ENCODE measurements around the gene PHETA2. TPM values are rescaled to one million over a fixed set of nuclear protein-coding genes. Genes with fewer than 3 reads are reported as not detected.

The PHETA2 gene
- total and polyA plus RNA-seq, 2 of the 8 experiments (the other 6 are each of a cell fraction or from before 2014, with no cell fraction given), result 7.4 to 7.6 TPM

DNA sequence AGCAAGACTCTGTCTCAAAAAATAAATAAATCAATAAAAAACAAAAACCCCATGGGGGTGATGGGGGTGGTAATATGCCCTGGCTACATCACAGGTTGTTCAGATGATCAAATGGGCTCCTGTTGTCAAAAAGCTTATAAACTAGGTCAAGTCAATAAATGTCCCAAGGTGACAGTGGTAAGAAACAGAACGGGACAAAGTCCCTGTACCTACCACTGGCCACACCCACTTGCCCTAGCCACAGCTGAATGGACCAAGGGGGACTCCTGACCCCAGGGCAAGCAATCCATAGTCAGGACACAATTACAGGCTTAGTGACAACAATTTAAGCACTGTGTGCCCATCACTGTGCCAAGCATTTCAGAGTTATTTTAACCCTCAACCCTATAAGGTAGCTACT is 9.4 kb upstream of the PHETA2 start:
- FAIRE-seq, result no peak
- ChIA-PET POLR2A (ENCODE audit: partially characterized antibody) (interaction anchor here (0.6 to 1.7 kb wide), 6 partner anchors 11 to 351 kb away, joined by 3 to 17 read pairs (median 4); partner anchors contain the start of genes CCDC134 and NDUFA6), CTCF (ENCODE audit: partially characterized antibody) (interaction anchor here (0.9 to 1.9 kb wide), 6 partner anchors 18 to 99 kb away, joined by 3 to 5 read pairs (median 4); partner anchors contain the start of gene NDUFA6)

More for the DNA sequence above, 9.4 kb upstream of the PHETA2 start:
- Histone ChIP-seq H2AK5ac (ENCODE audit: low read depth, low read length) (peak overlapping the region; percentile 89; the same call in 1 of the 2 replicates), H3K14ac (ENCODE audit: insufficient read length) (no peak overlapping the region), H2AFZ (ENCODE audit: low read length) (no peak overlapping the region), H3K23me2 (ENCODE audit: low read depth, low read length) (0 out of 2 replicates have a peak, but pooled peaks cover under 1% of the 10 kb centered on the region), H3K18ac (ENCODE audit: extremely low read depth, low read length) (peak overlapping the region; percentile 55; the same call in 1 of the 2 replicates), H3K4me2 (ENCODE audit: insufficient read depth in 1 of 2, low read depth in 2 of 2, low read length in 2 of 2) (peak overlapping the region in 1 of 2 experiments; percentile 63; a peak in 2 of 4 replicates), H2BK12ac (ENCODE audit: low read depth, low read length) (peak overlapping the region; percentile 88; the same call in 1 of the 2 replicates), H3K56ac (replicated peaks; ENCODE audit: insufficient read length, low read depth, low read length) (no peak overlapping the region), H2BK120ac (replicated peaks; ENCODE audit: low read depth, low read length) (no peak overlapping the region), H2BK15ac (ENCODE audit: low read length) (0 out of 2 replicates have a peak overlapping the region, but pooled peaks have one; percentile 29), H2BK20ac (ENCODE audit: low read length) (peak overlapping the region; percentile 53; the same call in 1 of the 2 replicates), H3K9me3 (ENCODE audit: insufficient read depth in 2 of 2, low read depth in 1 of 2, low read length in 1 of 2) (no peaks in the 10 kb centered on the region), H3K9ac (replicated peaks in 1 of 4; ENCODE audit: extremely low read depth in 1 of 4, low read depth in 3 of 4, low read length in 3 of 4) (no peak overlapping the region), H3K4me3 (ENCODE audit: extremely low read depth in 1 of 4, insufficient read depth in 2 of 4, low read depth in 3 of 4, low read length in 4 of 4) (no peak overlapping the region), H4K91ac (replicated peaks; ENCODE audit: insufficient read length, low read length) (no peak overlapping the region), H3K79me2 (ENCODE audit: control insufficient read depth in 1 of 2, insufficient read depth in 2 of 2, low read length in 2 of 2) (no peaks in the 10 kb centered on the region), H3K79me1 (ENCODE audit: low read depth, low read length) (no peaks in the 10 kb centered on the region), H3K4ac (replicated peaks; ENCODE audit: insufficient read length, low read depth, low read length) (peak overlapping the region; percentile 13), H4K5ac (ENCODE audit: insufficient read length, low read depth, low read length) (no peak overlapping the region), H4K8ac (ENCODE audit: extremely low read depth, insufficient read depth, low read length) (no peak overlapping the region), H3K27ac (ENCODE audit: low read depth, low read length) (no peak overlapping the region), H3K4me1 (replicated peaks in 1 of 4; ENCODE audit: control insufficient read depth in 3 of 4, insufficient read depth in 4 of 4, low read length in 3 of 4) (peaks cover 0 to 14% (median 9%) of the 10 kb centered on the region in 4 experiments; a peak in 4 of 7 replicates), H4K20me1 (replicated peaks in 1 of 2; ENCODE audit: control insufficient read depth in 1 of 2, insufficient read depth in 2 of 2, low read length in 2 of 2) (peaks cover 0 to 3% of the 10 kb centered on the region in 2 experiments), H2BK5ac (ENCODE audit: low read depth, low read length) (peak overlapping the region; percentile 99; the same call in 1 of the 2 replicates), H3K36me3 (ENCODE audit: control insufficient read depth in 2 of 4, insufficient read depth in 4 of 4, low read length in 3 of 4) (peaks cover 0 to 4% (median 3%) of the 10 kb centered on the region in 4 experiments; a peak in 3 of 8 replicates), H3K27me3 (replicated peaks in 1 of 4; ENCODE audit: control insufficient read depth in 3 of 4, extremely low read depth in 1 of 4, insufficient read depth in 3 of 4, low read length in 3 of 4) (no peaks in the 10 kb centered on the region; a peak in 1 of 7 replicates), H3K23ac (ENCODE audit: insufficient read length) (no peak overlapping the region)
- DNase-seq (ENCODE audit: low read depth in 1 of 2, low spot score in 2 of 2), result peak in 1 of 2 experiments; percentile 11
- WGBS, 2 experiments (ENCODE audit: extremely low coverage in 1 of 2, insufficient coverage in 1 of 2, insufficient read length in 1 of 2, insufficient replicate concordance in 2 of 2, low coverage in 1 of 2, low lambda C conversion rate in 2 of 2, missing lambda C conversion rate in 1 of 2), result 95% methylated on average over 1 of the region's 1 CpG; no CpG with 5 or more reads in 1 of the 2 experiments
- TF ChIP-seq CBX5 (IDR thresholded peaks at IDR 0.05; ENCODE audit: low read depth, low read length), result no peak

Measured in H1 (cell line).